Raji (cell line): ENCODE measurements around the gene SLC39A11.

Experiments used
- POLR2A ChIP-seq: IDR thresholded peaks from 2 replicates; pipeline ENCODE4 v1.6.1; 2011; ENCODE audit warnings: low read depth, low read length, control low read depth; ENCODE audit not compliant: insufficient read depth

Gene SLC39A11

DNA sequence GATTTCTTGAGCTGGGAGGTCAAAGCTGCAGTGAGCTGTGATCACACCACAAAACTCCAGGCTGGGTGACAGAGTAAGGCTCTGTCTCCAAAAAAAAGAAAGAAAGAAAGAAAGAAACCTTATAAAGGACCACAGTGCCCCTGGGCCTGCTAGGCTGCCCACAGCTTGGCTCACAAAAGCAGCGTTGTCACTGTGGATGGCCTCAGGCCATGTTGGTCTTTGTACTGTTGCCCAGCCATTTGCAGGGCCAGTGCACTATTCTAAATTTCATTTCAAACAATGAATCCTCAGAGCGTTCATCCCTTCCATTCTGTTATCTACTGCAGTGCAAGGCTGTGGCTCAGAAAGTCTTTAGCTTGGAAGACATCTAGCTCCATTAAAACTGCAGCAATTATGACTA is 208.4 kb downstream of the SLC39A11 start:
- TF ChIP-seq POLR2A, result no peak

DNA sequence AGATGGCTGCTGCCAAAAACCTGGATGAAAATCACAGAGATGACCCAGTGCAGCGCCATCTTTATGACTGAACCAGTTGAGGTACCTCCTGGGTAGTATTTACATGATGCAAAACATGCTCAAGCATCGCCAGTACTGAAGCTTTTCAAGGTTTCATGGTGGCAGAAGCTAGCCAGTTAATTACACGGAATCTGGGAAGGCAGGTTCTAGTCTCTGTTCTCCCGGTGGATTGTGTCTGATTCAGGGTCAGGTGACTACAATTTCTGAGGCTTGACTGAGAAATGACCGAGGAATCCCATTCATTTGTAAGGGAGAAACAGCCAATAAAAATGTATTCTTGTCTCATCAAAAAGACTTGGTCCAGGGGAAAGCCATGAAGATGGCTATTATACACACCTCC is 209.1 kb downstream of the SLC39A11 start:
- TF ChIP-seq POLR2A, result no peak

DNA sequence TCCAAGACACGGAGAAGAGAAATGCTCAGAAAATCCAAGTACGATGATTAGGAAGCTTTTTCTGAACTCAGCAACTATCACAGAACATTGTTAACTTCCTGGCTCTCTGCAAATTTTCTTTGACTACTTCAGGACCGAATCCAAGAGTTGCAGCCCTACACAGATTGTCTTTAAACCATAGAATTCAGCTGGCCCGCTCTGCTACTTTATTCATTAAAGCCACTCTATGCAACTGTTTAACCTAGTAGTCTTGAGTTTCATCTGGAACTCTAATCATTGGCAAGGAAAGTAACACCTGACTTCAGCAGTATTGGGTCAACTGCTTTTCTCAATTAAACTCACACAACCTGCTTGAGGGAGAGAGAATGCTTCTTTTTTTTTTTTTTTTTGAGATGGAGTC is 210.1 kb downstream of the SLC39A11 start:
- no peak for TF ChIP-seq POLR2A

DNA sequence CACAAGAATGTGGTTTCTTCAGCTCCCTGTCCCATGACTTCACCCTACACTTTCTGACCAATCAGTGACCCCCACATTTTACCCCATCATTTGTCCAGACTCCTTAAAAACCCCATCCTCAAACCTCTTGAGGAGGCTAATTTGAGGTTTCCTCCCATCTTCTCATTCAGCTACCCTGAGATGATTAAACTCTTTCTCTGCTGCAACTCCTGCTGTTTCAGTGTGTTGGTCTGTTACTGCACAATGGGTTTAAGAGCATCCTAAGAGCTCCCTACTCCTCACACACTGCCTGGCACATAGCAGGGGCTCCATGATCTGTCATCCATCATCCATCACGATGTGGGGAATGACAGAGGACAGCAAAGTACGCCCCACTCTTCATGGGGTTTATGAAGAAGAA is 212.6 kb downstream of the SLC39A11 start:
- no peak for TF ChIP-seq POLR2A

DNA sequence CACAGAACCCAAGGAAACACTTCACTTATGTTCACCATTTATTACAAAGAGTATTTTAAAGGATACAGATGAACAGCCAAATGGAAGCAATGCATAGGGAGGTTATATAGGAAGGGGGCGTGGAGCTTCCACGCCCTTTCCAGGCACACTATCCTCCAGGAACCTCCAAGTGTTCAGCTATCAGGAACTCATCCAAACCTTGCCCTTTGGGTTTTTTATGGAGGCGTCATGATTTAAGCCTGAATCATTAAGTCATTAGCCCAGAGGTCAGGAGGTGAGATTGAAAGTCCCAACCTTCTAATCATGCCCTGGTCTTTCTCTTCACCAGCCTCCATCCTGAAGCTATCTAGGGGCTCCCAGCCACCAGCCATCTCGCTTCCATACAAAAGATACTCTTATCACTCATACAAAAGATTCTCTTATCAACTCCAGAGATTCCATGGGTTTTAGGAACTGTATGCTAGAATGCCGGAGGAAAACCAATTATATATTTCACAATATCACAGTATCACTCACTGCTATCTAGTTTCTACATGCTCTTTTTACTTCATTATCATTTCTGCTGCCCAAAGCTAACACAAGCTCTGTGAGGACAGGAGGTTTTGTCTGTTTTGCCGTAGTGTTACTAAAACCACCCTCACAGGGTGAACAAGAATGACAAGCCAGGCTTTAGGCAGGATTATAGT is 213.4 kb downstream of the SLC39A11 start:
- no peak for TF ChIP-seq POLR2A

DNA sequence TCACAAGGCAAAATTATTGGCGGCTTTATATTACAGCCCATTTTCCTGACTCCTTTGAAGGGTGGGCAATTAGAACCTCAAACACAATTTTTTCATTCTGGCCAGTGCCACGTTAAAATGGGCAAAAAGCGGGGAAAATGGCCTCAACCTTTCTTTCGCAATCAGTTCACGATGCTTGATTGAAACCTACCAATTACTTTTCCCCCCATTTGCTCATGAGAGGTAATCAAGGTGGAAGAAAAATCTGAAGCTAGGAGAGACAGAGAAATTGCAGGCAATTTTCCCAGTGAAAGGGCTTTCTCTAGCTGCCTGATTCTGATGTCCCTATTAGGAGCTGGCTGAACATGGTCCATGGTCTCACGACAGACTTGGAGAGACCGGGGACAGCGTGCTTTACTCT is 215.1 kb downstream of the SLC39A11 start:
- no peak for TF ChIP-seq POLR2A

DNA sequence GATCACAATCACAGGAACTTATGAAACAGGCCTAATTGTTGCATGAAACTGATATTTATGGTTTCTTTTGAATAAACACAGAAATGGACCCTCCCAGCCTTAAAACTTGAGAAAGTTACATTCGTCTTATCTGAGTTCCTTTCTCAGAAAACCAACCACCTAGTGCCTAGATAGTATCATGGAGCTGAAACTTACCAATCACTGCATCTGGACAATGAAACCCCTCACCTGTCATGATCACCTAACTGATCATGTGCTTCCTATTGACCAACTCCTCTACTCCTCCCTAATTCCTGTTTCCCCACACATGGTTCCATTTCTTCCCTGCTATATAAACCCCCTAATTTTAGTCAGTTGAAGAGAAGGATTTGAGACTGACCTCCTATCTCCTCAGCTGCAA is 216.1 kb downstream of the SLC39A11 start:
- no peak for TF ChIP-seq POLR2A

DNA sequence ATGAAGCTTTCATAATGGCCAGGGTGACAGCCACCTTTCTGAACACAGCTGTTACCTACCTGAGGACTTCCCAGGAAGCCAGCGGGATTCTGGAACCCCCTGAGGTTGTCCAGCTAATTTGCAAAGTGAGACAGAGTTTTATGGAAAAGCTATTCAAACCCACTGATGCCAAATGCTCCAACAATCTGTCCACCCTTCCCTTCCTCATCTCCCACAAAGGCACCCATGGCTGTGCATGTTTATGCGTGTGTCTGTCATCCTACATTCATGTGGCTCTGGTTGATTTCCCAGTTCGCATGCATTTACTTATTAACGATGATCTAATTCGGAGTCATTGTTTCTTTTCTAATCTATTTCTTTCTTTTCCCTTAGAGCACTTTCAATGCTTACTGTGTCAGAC is 217.1 kb downstream of the SLC39A11 start:
- TF ChIP-seq POLR2A, result no peak

DNA sequence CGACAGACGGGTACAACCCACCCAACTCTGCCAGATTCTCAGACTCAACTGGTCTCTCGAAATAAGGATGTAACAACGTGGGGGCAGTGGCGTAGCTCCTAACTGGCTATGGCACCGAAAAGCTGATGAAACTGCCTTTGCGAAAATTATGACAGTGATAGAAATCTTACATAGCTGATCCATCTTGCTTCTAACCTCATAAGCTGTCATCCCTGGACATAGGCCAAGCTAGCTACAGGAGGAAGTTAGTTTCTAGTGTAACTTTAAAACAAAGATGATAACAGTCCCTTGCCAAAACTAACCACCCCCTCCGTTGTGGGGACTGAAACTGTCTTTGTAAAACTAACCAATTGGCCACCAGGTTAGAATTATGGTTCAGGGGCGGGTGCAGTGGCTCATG is 220.1 kb downstream of the SLC39A11 start:
- TF ChIP-seq POLR2A, result no peak

DNA sequence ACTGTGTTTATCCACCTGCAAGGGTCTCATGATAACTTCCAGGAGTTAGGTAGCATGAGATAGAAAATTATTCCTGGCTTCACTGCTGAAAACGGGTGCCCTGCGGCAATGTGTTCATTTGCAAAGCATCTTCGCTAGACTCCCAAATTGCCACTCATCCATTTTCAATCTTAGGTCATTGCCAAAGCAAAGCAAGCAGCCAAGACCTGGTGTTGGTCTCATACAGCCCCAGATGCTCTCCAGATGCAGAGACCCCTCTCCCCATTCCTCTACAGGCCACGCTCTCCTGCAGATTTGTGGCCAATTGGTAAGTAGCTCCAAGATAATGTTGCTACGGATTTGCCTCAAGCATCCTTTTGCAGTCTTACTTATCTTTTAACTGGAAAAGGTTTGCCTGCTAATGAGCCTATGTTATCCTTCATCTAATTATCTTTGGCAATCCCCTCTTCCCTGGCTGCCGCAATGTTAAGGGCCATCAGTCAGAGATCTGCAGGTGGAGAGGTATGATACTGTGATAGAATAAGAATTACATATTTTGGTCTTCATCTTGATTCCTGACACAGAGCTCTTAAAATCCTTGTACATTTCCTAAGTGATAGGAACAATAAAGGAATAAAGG is 222.0 kb downstream of the SLC39A11 start:
- TF ChIP-seq POLR2A, result no peak

DNA sequence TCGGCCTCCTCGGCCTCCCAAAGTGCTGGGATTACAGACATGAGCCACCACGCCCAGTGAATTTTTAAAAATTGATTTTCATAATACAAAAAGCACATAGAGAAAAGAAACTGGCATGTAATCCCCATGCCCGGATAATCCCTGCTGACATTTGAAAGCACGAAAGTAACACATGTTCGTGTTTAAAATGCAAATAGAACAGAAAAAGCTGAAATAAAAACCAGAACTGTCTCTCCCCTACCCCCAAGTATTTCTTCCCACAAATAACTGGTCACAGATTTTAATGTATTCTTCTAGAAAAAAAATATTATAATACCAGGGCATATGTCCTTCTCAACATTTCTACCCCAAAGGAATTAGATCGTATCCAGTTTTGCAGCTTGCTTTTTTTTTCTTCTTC is 222.9 kb downstream of the SLC39A11 start:
- no peak for TF ChIP-seq POLR2A

DNA sequence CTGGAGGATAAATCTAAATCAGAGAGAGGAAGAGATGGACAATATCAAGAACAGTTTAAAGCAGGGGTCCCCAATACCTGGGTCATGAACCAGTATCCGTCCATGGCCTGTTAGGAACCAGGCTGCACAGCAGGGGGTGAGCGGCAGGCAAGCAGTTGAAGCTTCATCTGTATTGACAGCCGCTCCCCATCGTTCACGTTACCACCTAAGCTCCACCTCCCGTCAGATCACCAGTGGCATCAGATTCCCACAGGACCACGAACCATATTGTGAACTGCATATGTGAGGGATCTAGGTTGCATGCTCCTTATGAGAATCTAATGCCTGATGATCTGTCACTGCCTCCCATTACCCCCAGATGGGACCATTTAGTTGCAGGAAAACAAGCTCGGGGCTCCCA is 226.5 kb downstream of the SLC39A11 start:
- TF ChIP-seq POLR2A, result no peak

DNA sequence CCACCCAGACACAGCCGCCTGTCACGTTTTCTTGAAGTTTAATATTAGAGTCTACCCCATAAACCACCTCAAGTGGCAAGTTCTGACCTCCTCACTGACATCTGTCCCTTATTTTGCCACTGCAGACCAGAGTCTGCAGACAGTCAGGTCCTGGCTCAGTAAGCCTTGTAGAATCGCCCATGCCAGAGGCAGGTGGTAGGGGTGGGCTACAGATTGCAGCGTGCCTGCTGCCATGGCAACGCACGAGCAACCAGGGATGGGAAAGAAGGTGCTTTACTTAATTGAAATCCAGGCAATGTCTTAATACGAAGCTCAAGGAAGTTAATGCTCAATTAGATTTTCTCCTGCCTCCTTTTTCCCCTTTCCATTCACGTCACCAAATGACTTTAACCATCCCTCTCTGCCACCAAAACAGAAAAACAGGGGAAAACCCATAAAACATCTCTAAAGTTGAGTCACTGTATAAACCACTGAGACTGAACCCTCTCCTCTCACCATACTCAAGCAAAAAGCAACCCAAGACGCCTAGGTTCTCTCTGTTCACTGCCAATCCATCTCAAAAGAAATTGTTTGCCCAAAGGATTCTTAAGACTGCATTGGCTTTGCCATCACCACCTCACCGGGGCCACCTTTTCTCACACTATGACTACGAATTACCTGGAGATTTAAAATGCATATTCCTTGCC is 228.8 kb downstream of the SLC39A11 start:
- TF ChIP-seq POLR2A, result no peak

DNA sequence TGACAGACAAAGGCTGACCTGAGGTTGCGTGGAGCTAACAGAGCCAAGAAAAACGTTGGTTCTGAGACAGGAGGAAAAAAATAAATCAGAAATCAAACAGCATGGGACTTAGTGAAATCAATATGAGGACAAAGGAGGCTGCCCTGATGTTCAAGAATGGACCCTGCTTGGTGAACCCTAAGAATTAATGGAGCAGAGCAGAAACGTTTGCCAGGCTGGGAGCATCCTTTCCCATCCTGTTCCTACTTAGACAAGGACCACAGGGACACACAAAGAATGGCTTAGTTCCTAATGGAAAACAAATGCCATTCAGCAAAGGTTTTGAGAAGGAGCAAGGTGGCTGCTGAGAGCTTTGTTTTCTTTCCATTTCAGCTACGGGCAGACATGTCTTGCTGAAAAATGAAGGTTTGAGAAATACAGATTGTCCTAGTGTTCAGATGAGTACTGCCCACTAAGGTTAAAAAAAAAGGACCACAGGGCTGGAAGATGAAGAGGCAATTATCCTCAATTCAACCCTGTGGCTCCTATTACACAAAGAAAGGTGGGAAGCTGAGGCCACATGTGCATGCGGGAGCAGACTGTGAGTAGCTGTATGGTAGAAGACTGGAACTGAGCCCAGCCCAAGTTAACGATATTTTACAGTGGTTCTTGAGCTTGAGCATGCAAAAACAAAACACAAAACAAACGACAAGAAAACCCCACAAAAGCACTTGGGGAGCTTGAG is 230.1 kb downstream of the SLC39A11 start:
- TF ChIP-seq POLR2A, result no peak

DNA sequence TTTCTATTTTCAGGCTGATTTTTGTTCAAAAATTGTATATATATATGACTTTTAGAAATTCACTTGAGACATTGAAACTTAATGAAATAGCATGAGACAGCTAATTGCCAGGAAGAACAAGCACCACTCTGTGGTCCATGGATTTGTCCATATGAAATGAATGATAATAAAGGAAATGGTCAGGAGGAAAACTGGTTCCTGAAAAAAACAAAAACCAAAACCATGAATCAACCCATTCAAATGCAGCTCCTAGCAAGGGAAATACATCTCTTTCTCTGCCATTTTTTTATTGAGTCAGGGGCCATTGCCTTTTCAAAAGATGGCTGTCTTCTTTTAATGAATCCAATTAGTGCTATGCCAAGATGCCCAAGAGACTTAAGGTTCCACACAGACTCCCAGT is 230.7 kb downstream of the SLC39A11 start:
- no peak for TF ChIP-seq POLR2A

DNA sequence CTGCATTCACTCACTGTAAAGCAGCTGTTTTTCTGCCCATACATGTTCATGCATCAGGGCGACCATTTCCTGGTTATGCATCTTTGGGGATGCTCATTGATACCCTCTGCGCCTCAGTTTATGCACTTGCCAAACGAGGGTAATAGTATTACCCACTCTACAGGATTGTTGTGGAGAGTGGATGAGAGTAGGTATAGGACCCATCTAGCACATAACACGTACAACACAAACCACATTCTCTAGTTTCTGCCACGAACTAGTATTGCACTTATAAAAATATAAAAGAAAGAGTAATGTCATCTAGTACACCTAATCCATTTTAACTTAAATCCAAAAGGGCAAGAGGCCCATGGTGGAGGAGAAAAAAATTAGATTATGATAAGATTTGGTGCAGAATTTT is 231.7 kb downstream of the SLC39A11 start:
- no peak for TF ChIP-seq POLR2A
